ENCODE results near the gene OR4C16. TPM values are rescaled to one million over a fixed set of nuclear protein-coding genes. Genes with fewer than 3 reads are reported as not detected.

Gene OR4C16
- not detected for total RNA-seq

GRCh38 chr11:55571828-55572227, at the start of gene OR4C16:
TSS of gene OR4C16 (plus strand) at chr11:55572128. CDS start at chr11:55572128, 0 bp downstream.
- no peak for ATAC-seq
- no peak for DNase-seq (ENCODE audit: low spot score)
- intact Hi-C loops (cut with DNase I) = no loop called here

DNA sequence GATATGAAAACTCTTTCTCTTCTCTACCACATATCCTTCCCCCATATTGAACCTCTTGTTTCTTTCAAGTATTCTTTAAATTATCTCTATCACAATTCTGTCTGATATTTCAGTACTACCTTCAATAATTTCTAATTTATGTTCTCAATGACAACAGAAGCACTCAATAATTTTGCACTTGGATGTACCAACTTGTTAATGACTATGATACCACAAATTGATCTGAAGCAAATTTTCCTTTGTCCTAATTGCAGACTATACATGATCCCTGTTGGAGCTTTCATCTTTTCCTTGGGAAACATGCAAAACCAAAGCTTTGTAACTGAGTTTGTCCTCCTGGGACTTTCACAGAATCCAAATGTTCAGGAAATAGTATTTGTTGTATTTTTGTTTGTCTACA, 17.8 kb upstream of the OR4C16 start, which contains the start of gene OR4C15:
Gene OR4C15 (plus strand): TSS at position 301 of the 400 bp plus-strand sequence. CDS start 0 bp downstream, at position 301.
- intact Hi-C loops (cut with DNase I) = no loop called here
- ATAC-seq = no peak

DNA sequence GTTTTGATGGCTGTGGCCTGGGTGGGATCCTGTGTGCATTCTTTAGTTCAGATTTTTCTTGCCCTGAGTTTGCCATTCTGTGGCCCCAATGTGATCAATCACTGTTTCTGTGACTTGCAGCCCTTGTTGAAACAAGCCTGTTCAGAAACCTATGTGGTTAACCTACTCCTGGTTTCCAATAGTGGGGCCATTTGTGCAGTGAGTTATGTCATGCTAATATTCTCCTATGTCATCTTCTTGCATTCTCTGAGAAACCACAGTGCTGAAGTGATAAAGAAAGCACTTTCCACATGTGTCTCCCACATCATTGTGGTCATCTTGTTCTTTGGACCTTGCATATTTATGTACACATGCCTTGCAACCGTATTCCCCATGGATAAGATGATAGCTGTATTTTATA, 620 bp downstream of the OR4C16 start:
- ATAC-seq (no peak), DNase-seq (ENCODE audit: low spot score) (no peak)
- intact Hi-C loops (cut with DNase I) = no loop called here

More for the DNA sequence above, 17.8 kb upstream of the OR4C16 start, which contains the start of gene OR4C15:
- no peak for DNase-seq (ENCODE audit: low spot score)

DNA sequence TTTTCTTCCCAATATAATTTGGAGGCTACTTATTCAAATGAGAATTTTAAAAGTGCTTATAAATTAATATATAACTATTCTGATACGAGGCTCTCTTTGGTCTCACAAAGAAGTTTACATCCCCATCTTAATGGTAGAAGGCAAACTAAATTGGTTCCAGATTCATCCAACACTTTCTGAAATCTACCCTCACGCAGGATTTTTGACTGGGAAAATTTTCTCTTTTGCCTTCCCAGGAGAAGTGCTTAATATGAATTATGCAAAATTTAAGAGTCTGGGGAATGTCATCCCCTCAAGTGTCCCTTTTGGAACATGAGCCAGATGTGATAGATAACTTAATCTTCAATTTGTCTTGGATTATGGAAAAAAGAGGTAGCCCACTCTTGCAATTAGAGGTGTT, 35.6 kb downstream of the OR4C16 start, which contains the start of gene OR4C11:
Gene OR4C11 (minus strand): TSS at position 101 of the 400 bp plus-strand sequence. CDS start 3,272 bp downstream, outside the sequence.
- ATAC-seq (no peak), DNase-seq (ENCODE audit: low spot score) (no peak)
- intact Hi-C loops (cut with DNase I) = no loop called here

Other genes with a start within 250 kb of the OR4C16 start
- not detected for gene OR4A16, start 228.9 kb upstream of the OR4C16 start, total RNA-seq
- gene OR4A15, start 204.2 kb upstream of the OR4C16 start, total RNA-seq = not detected
- gene OR4C15, start 17.7 kb upstream of the OR4C16 start, total RNA-seq = not detected
- gene OR4C11, start 35.5 kb downstream of the OR4C16 start, total RNA-seq = not detected
- not detected for gene OR4P4, start 63.0 kb downstream of the OR4C16 start, total RNA-seq
- gene OR4S2, start 76.2 kb downstream of the OR4C16 start, total RNA-seq = not detected
- not detected for gene OR4C6, start 90.1 kb downstream of the OR4C16 start, total RNA-seq
- gene OR5D13, start 201.3 kb downstream of the OR4C16 start, total RNA-seq = not detected
- gene OR5D14, start 223.4 kb downstream of the OR4C16 start, total RNA-seq = not detected
- not detected for gene OR5L1, start 239.2 kb downstream of the OR4C16 start, total RNA-seq
- gene OR5D18, start 247.5 kb downstream of the OR4C16 start, total RNA-seq = not detected

Data from sciatic nerve (tissue), 2 donors.